Stimulated activated effector memory CD8-positive, alpha-beta T cell treated with anti-CD3 and anti-CD28 coated beads, Interleukin-12 subunit alpha, Interleukin-12 subunit beta, amount 100 ng/mL, for 72 hours (primary cell): ENCODE data around the gene GOLT1A.
A peak's percentile ranks its signal among the peaks of the same experiment; 100 is the strongest.

Experiments used
- ATAC-seq: fragments of 150-1000 bp; cut with Tn5 transposase; 2 replicates; pipeline ENCODE4 v1.10.0; 2021
- DNase-seq, 2 donors: peaks; one replicate each; pipeline ENCODE4 v3.0.0; 2021 to 2022; ENCODE audit warnings: low spot score in 2 of 2
- H3K27ac Mint-ChIP-seq: one replicate; pipeline ENCODE4 v1.8.0; 2022; ENCODE audit warnings: mild to moderate bottlenecking, mixed read lengths
- H3K36me3 Mint-ChIP-seq: one replicate; pipeline ENCODE4 v1.8.0; 2022; ENCODE audit warnings: mild to moderate bottlenecking, mixed read lengths
- H3K4me1 Mint-ChIP-seq: one replicate; pipeline ENCODE4 v1.8.0; 2022; ENCODE audit warnings: mixed read lengths
- H3K4me3 Mint-ChIP-seq: one replicate; pipeline ENCODE4 v1.8.0; 2022; ENCODE audit warnings: mild to moderate bottlenecking, mixed read lengths
- H3K9me3 Mint-ChIP-seq: one replicate; pipeline ENCODE4 v1.8.0; 2022; ENCODE audit warnings: mixed read lengths

Gene GOLT1A

DNA sequence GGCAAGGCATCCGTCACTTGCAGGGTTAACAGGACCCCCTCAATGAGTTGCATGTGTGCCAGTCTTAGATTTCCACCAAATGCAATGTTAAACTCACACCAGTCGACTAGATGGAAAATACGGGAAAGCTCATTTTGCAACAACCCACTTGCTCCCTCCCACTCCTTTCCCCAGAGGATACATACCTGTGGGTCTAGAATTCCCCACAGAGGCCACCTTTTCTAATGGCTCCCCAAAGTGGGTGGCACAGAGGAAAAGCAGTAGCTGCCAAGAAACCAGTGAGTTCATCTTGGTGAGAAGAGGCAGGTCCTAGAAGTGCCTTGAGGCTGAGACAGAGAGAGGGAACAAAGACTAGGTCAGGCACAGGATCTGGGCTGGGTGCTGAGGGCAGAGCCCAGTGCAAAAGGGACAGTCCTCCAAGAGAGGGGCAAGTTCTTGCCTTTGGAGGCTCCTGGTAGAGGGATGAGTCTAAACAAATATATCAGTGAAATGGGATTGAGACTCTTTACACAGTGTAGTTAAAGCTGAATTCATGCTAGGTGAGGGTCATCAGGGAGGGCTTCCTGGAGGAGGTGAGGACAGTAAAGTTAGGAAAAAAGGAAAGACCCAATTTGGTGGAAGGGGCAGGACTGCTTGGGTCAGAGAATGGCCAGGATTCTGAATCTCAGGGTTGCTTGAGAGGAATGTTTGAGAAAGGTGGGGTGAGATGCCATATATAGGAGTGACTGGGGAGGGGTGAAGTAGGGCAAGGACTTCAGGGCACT is 21.0 kb downstream of the GOLT1A start:
- Mint-ChIP-seq H3K4me3 (no peak overlapping the region), H3K4me1 (peaks cover 38% of the 10 kb centered on the region), H3K27ac (no peak overlapping the region), H3K9me3 (no peaks in the 10 kb centered on the region), H3K36me3 (no peaks in the 10 kb centered on the region)
- ATAC-seq (no peak), DNase-seq (no peak)

DNA sequence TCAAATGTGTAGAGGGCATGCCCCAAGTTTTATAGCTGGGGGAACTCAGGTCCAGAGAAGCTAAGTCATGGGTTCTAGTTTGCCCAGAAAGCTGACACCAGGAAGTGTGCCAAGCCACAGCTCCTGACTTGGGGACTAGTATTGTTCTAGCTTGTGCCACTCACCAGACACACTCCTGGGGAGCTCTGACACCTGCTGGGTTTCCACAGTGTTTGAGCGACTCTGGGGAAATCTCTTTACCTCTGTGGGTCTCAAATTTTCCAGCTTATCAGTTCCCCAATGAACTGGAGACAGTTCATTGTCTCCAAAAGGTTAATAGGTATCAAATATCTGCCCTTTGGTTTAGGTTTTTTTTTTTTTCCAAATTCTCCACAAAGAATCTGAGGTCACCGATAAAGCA is 21.7 kb downstream of the GOLT1A start:
- Mint-ChIP-seq H3K4me1 (peaks cover 41% of the 10 kb centered on the region), H3K4me3 (no peak overlapping the region), H3K27ac (no peak overlapping the region), H3K36me3 (no peaks in the 10 kb centered on the region), H3K9me3 (no peaks in the 10 kb centered on the region)
- ATAC-seq (no peak), DNase-seq (no peak)

GRCh38 chr1:204191456-204191855 is 22.3 kb downstream of the GOLT1A start:
- no peak for ATAC-seq
- Mint-ChIP-seq H3K27ac (no peak overlapping the region), H3K9me3 (no peaks in the 10 kb centered on the region), H3K36me3 (no peaks in the 10 kb centered on the region), H3K4me1 (peaks cover 41% of the 10 kb centered on the region), H3K4me3 (no peak overlapping the region)
- no peak for DNase-seq

DNA sequence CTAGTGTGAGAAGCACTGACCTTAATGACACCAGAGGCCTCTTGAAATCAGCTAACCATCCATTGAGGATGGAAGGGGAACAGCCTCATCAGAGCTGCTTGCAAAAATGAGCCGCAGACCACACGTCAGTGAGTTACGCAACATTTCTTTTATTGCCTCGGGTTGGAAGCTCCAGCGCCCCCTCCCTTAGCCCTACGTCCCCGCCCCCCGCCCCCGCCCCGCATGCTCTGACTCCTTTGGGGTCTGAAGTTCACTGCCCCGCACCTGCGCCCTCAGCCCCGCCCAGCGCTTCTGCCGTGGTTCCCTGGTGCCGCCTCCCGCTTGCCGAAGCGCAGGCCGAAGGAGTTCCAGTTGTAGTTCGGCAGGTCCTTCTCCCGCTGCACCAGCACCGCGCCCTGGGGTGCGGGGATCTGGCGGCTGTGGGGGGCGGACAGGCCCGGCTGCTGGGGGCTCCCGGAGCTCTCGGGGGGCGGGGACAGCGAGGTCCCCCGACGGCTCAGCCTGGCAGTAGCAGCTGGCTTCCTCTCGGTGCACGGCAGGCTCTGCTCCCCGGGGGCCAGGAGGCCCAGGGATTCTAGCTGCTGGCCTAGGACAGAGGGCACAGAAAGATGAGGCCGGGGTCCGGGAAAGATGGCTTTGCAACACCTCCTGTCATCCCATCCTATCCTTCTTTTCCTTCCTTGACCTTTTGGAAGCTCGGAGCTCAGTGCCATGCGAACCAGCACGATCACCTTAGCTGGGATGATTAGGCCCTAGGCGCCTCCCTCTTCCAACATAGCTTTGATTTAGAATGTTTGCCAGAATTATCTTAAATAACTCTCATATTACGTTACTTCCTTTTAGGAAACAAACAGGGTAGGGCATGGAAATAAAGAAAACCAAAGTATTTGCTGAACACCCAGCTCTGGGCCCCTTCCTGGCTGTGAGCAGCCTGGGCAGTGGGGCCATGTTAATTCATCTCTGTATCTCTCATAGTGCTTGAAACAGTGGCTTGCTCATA is 23.3 kb downstream of the GOLT1A start:
- ATAC-seq (peak; percentile 52), DNase-seq (no peak)
- no peak overlapping the region for H3K27ac Mint-ChIP-seq
- H3K4me1 Mint-ChIP-seq, result peaks cover 40% of the 10 kb centered on the region
- H3K9me3 Mint-ChIP-seq, result no peaks in the 10 kb centered on the region
- peak overlapping the region; percentile 37 for H3K4me3 Mint-ChIP-seq
- H3K36me3 Mint-ChIP-seq, result no peaks in the 10 kb centered on the region

DNA sequence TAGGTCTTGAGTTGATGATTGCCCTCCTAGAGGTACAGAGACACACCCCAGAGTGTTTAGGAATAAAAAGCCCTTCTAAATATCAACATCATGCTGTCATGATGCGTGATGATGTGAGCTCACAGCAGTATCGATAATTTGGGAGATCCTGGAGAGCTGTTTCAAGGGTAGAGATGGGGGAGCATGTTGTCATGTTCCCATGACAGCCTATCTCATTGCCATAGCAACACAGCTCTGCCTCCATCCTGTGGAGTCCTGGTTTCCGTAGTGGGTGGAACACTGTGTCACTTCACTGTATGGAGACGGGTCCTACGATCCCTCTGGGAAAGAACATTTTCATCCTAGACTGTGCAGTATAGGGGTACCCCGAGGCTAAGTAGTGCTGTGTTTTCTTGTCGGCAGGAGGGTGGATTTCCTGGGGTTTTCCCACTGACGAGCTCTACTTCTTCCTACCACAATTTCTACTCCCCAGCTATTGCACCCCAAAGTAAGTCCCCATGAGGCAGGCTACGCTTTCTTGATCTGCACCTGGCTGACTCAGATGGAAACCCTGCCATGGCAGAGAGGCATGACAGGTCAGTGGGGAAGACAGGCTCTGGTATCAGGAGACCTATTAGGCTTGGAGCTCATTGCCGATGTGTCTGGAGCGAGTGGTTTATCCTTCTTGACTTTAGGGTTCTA is 24.7 kb downstream of the GOLT1A start:
- no peaks in the 10 kb centered on the region for H3K9me3 Mint-ChIP-seq
- DNase-seq (no peak), ATAC-seq (peak; percentile 72)
- peak overlapping the region; percentile 37 for H3K4me3 Mint-ChIP-seq
- H3K36me3 Mint-ChIP-seq, result no peaks in the 10 kb centered on the region
- no peak overlapping the region for H3K27ac Mint-ChIP-seq
- peaks cover 27% of the 10 kb centered on the region for H3K4me1 Mint-ChIP-seq

GRCh38 chr1:204186597-204186996 is 27.2 kb downstream of the GOLT1A start:
- peaks cover 27% of the 10 kb centered on the region for H3K4me1 Mint-ChIP-seq
- no peaks in the 10 kb centered on the region for H3K36me3 Mint-ChIP-seq
- H3K9me3 Mint-ChIP-seq, result no peaks in the 10 kb centered on the region
- DNase-seq (no peak), ATAC-seq (no peak)
- no peak overlapping the region for H3K27ac Mint-ChIP-seq
- no peak overlapping the region for H3K4me3 Mint-ChIP-seq

- Mint-ChIP-seq H3K4me1 (no peaks in the 10 kb centered on the region), H3K36me3 (no peaks in the 10 kb centered on the region), H3K9me3 (no peaks in the 10 kb centered on the region), H3K4me3 (no peak overlapping the region), H3K27ac (no peak overlapping the region)
- ATAC-seq, result no peak
- DNase-seq, result no peak
Measured at GRCh38 chr1:204181116-204181515, 32.7 kb downstream of the GOLT1A start.

- DNase-seq (no peak), ATAC-seq (no peak)
- H3K9me3 Mint-ChIP-seq, result no peaks in the 10 kb centered on the region
- H3K36me3 Mint-ChIP-seq, result no peaks in the 10 kb centered on the region
- H3K27ac Mint-ChIP-seq, result no peak overlapping the region
- H3K4me1 Mint-ChIP-seq, result no peaks in the 10 kb centered on the region
- H3K4me3 Mint-ChIP-seq, result no peak overlapping the region
Measured at GRCh38 chr1:204180133-204180532, 33.7 kb downstream of the GOLT1A start.

GRCh38 chr1:204178487-204179281 is 35.1 kb downstream of the GOLT1A start:
- H3K4me1 Mint-ChIP-seq, result no peaks in the 10 kb centered on the region
- peaks cover under 1% of the 10 kb centered on the region for H3K9me3 Mint-ChIP-seq
- no peak overlapping the region for H3K4me3 Mint-ChIP-seq
- DNase-seq (no peak), ATAC-seq (no peak)
- no peak overlapping the region for H3K27ac Mint-ChIP-seq
- no peaks in the 10 kb centered on the region for H3K36me3 Mint-ChIP-seq

- H3K9me3 Mint-ChIP-seq, result peaks cover 4% of the 10 kb centered on the region
- no peaks in the 10 kb centered on the region for H3K36me3 Mint-ChIP-seq
- DNase-seq (no peak), ATAC-seq (peak; percentile 29)
- no peak overlapping the region for H3K4me3 Mint-ChIP-seq
- no peaks in the 10 kb centered on the region for H3K4me1 Mint-ChIP-seq
- no peak overlapping the region for H3K27ac Mint-ChIP-seq
Measured at GRCh38 chr1:204177133-204177532, 36.7 kb downstream of the GOLT1A start.

DNA sequence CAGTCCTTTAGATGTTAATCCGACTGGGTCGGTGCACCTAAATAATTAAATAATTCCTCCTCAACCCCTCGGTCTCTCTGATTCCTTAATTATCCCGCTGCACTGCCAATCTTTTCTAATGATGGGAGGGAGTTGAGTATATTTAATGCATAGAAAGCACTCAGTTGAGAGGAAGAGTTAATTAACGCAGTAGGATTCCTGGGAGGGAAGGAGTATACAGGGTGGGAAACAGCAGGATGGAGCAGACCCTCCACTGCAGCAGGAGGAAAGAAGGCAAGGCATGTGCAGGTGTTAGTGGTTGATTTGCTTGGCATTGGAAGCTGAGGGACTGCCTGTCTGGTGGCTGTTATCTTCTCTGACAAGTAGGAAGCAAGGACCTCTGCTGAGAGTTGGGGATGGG is 37.7 kb downstream of the GOLT1A start:
- DNase-seq, result no peak
- peaks cover 4% of the 10 kb centered on the region for H3K9me3 Mint-ChIP-seq
- no peak for ATAC-seq

DNA sequence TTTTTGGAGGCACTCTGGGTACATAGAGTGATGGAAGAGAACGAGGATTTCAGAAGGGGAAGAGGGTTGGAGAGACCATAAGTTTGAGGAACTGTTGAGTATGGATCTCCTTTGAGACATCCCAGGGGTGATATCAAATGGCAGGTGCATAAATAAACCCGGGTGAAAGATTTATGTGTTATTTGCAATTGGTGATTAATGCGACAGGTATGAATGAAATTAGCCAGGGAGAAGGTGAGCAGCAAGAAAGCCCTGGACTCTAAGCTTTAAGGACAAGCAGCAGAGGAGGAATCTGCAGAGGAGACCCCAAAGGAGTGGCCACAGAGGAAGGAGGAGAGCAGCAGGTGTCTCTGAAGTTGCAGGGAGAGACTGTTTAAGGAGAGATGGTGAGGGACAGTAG is 38.8 kb downstream of the GOLT1A start:
- no peaks in the 10 kb centered on the region for H3K36me3 Mint-ChIP-seq
- no peaks in the 10 kb centered on the region for H3K4me1 Mint-ChIP-seq
- H3K9me3 Mint-ChIP-seq, result peaks cover 4% of the 10 kb centered on the region
- ATAC-seq (no peak), DNase-seq (no peak)
- no peak overlapping the region for H3K4me3 Mint-ChIP-seq
- no peak overlapping the region for H3K27ac Mint-ChIP-seq

More for the DNA sequence above, 37.7 kb downstream of the GOLT1A start:
- Mint-ChIP-seq H3K27ac (no peak overlapping the region), H3K4me1 (no peaks in the 10 kb centered on the region), H3K4me3 (no peak overlapping the region), H3K36me3 (no peaks in the 10 kb centered on the region)

DNA sequence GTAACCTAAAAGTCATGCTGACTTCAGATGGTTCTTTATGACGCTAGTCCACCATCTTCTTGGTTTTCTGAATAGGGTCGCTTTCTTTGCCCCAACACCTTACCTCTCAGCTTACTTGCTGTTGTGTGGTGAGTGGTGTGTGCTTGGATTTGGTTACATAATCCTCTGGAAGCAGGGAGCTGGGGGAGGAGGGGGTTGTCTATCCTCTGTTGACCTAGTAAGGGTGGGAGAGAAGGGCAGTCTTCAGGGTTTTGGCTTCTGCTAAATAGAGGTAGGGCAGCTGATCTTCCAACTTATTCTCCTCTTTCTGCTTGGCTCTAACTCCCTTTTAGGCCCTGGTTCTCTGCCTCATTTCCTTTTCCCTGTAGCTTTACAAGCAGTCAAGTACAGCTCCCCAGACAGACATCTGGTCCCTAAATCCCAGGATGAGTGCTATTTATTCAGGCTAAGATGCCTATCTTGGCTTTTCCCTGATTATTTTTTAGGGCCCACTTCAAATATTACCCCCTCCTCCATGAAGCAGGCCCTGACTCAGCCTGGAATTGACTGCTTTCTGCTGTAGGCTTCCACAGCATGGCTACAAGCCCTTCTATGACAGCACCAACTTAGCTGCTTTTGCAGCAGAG is 41.3 kb downstream of the GOLT1A start:
- H3K4me3 Mint-ChIP-seq, result no peak overlapping the region
- no peak for DNase-seq
- H3K9me3 Mint-ChIP-seq, result peaks cover 4% of the 10 kb centered on the region
- H3K36me3 Mint-ChIP-seq, result no peaks in the 10 kb centered on the region
- no peak overlapping the region for H3K27ac Mint-ChIP-seq
- H3K4me1 Mint-ChIP-seq, result no peaks in the 10 kb centered on the region
- no peak for ATAC-seq

GRCh38 chr1:204171751-204172178 is 42.0 kb downstream of the GOLT1A start:
- DNase-seq, result no peak
- Mint-ChIP-seq H3K4me1 (no peaks in the 10 kb centered on the region), H3K4me3 (no peak overlapping the region), H3K9me3 (peaks cover 7% of the 10 kb centered on the region), H3K36me3 (no peaks in the 10 kb centered on the region), H3K27ac (no peak overlapping the region)
- ATAC-seq, result no peak
